ENCODE results near the gene BTBD2.

BTBD2 gene

GRCh38 chr19:1980091-1980808, 35.3 kb downstream of the BTBD2 start:
- TF ChIP-seq GATA2 (IDR thresholded peaks at IDR 0.05; ENCODE audit: low read depth, low read length): no peak

- TF ChIP-seq GATA2 (IDR thresholded peaks at IDR 0.05; ENCODE audit: low read depth, low read length) (no peak), GATA3 (IDR thresholded peaks at IDR 0.05; ENCODE audit: low read depth, low read length) (no peak)
Measured at GRCh38 chr19:1979642-1980041, 35.9 kb downstream of the BTBD2 start.

- TF ChIP-seq GATA3 (IDR thresholded peaks at IDR 0.05; ENCODE audit: low read depth, low read length) (no peak), GATA2 (IDR thresholded peaks at IDR 0.05; ENCODE audit: low read depth, low read length) (no peak)
Measured at GRCh38 chr19:1979017-1979416, 36.5 kb downstream of the BTBD2 start.

GRCh38 chr19:1978346-1978894, 37.1 kb downstream of the BTBD2 start:
- TF ChIP-seq GATA3 (IDR thresholded peaks at IDR 0.05; ENCODE audit: low read depth, low read length): no peak
- no peak for TF ChIP-seq GATA2 (IDR thresholded peaks at IDR 0.05; ENCODE audit: low read depth, low read length)

GRCh38 chr19:1977120-1977519, 38.4 kb downstream of the BTBD2 start:
- TF ChIP-seq GATA3 (IDR thresholded peaks at IDR 0.05; ENCODE audit: low read depth, low read length): no peak
- TF ChIP-seq GATA2 (IDR thresholded peaks at IDR 0.05; ENCODE audit: low read depth, low read length): no peak

- TF ChIP-seq GATA3 (IDR thresholded peaks at IDR 0.05; ENCODE audit: low read depth, low read length): no peak
- no peak for TF ChIP-seq GATA2 (IDR thresholded peaks at IDR 0.05; ENCODE audit: low read depth, low read length)
Measured at GRCh38 chr19:1975162-1975480, 40.4 kb downstream of the BTBD2 start.

GRCh38 chr19:1974381-1975161, 40.9 kb downstream of the BTBD2 start:
- TF ChIP-seq GATA2 (IDR thresholded peaks at IDR 0.05; ENCODE audit: low read depth, low read length) (no peak), GATA3 (IDR thresholded peaks at IDR 0.05; ENCODE audit: low read depth, low read length) (no peak)

- TF ChIP-seq GATA2 (IDR thresholded peaks at IDR 0.05; ENCODE audit: low read depth, low read length) (no peak), GATA3 (IDR thresholded peaks at IDR 0.05; ENCODE audit: low read depth, low read length) (no peak)
Measured at GRCh38 chr19:1970806-1971502, 44.6 kb downstream of the BTBD2 start.

GRCh38 chr19:1970003-1970805, 45.3 kb downstream of the BTBD2 start:
- TF ChIP-seq GATA2 (IDR thresholded peaks at IDR 0.05; ENCODE audit: low read depth, low read length): no peak
- no peak for TF ChIP-seq GATA3 (IDR thresholded peaks at IDR 0.05; ENCODE audit: low read depth, low read length)

- no peak for TF ChIP-seq GATA2 (IDR thresholded peaks at IDR 0.05; ENCODE audit: low read depth, low read length)
Measured at GRCh38 chr19:1969176-1970002, 46.1 kb downstream of the BTBD2 start.

- no peak for TF ChIP-seq GATA3 (IDR thresholded peaks at IDR 0.05; ENCODE audit: low read depth, low read length)
- TF ChIP-seq GATA2 (IDR thresholded peaks at IDR 0.05; ENCODE audit: low read depth, low read length): no peak
Measured at GRCh38 chr19:1968279-1969175, 47.0 kb downstream of the BTBD2 start.

- TF ChIP-seq GATA3 (IDR thresholded peaks at IDR 0.05; ENCODE audit: low read depth, low read length): no peak
- TF ChIP-seq GATA2 (IDR thresholded peaks at IDR 0.05; ENCODE audit: low read depth, low read length): no peak
Measured at GRCh38 chr19:1967087-1967608, 48.4 kb downstream of the BTBD2 start.

Measured in SH-SY5Y (cell line).